Epithelial cell of proximal tubule (primary cell): ENCODE data around the gene RAE1. TPM values are rescaled to one million over a fixed set of nuclear protein-coding genes. Genes with fewer than 3 reads are reported as not detected.

ENCODE experiments used
- DNase-seq: peaks from one replicate; pipeline ENCODE4 v3.0.0-alpha.2; 2011; ENCODE audit warnings: low read depth
- H3K4me3 ChIP-seq: 2 replicates; pipeline ENCODE4 v1.5.1; 2011; ENCODE audit warnings: low read depth, mild to moderate bottlenecking, low read length
- total RNA-seq: library from RNA; depleted of rRNA; stranded (reverse); fragments of >200 nt; gene quantifications from 2 replicates; pipeline ENCODE4 v1.2.3, GENCODE V29; 2015
- TF ChIP-seq, protein P1 (sequence below): conservative IDR thresholded peaks from 2 replicates; pipeline ENCODE4 v1.5.1; 2012; ENCODE audit warnings: low read depth, mild to moderate bottlenecking, low read length

RAE1 gene
- total RNA-seq, 1 donor from 2014 or later, result 74.3 TPM

GRCh38 chr20:57352305-57352704 is 1.2 kb downstream of the RAE1 start:
- TF ChIP-seq, protein P1, sequence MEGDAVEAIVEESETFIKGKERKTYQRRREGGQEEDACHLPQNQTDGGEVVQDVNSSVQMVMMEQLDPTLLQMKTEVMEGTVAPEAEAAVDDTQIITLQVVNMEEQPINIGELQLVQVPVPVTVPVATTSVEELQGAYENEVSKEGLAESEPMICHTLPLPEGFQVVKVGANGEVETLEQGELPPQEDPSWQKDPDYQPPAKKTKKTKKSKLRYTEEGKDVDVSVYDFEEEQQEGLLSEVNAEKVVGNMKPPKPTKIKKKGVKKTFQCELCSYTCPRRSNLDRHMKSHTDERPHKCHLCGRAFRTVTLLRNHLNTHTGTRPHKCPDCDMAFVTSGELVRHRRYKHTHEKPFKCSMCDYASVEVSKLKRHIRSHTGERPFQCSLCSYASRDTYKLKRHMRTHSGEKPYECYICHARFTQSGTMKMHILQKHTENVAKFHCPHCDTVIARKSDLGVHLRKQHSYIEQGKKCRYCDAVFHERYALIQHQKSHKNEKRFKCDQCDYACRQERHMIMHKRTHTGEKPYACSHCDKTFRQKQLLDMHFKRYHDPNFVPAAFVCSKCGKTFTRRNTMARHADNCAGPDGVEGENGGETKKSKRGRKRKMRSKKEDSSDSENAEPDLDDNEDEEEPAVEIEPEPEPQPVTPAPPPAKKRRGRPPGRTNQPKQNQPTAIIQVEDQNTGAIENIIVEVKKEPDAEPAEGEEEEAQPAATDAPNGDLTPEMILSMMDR, result no peak
- no peak for DNase-seq
- peak overlapping the region; percentile 100 for H3K4me3 ChIP-seq

DNA sequence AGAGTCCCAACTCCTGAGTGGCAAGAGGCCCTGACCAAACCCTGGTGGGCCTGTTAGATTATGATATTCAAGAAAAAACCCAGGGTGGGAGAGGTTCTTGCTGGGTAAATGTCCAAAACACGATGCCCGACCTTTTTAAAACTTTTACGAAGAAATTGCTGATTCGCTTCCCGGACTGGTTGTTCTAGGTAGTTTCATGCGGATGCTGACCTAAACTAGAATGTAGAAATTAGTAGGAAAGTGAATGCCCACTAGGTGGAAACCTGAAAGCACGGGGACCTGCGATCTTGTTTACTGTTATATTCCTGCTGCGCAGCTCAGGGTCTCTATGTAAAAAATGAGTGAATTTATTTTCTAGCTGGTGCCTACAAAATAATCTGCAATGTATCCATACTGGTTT is 2.3 kb downstream of the RAE1 start:
- H3K4me3 ChIP-seq, result no peak overlapping the region
- TF ChIP-seq, protein P1, result no peak
- no peak for DNase-seq

- no peak overlapping the region for H3K4me3 ChIP-seq
- TF ChIP-seq, protein P1, result no peak
- peak; percentile 32 for DNase-seq
These were observed 10.5 kb downstream of the RAE1 start for GRCh38 chr20:57361517-57361916.

DNA sequence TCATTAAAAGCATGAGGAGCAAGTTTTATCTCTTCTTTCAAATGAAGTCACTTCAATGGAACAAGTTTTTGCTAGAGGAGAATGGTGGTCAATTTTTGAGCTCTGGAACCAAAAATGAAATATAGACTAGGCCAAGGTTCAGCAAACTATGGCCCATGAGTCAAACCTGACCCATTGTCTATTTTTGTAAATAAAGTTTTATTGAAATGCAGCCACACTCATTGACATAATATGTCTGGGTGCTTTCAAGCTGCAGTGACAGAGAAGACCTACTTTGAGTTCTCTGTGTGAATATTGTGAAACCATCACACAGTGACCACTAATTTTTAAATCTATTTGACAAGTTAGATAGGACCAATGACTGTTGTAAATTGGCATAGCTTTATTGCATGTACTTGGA is 13.4 kb downstream of the RAE1 start:
- no peak for DNase-seq
- TF ChIP-seq, protein P1, result no peak
- H3K4me3 ChIP-seq, result no peak overlapping the region

GRCh38 chr20:57369596-57369995 is 18.5 kb downstream of the RAE1 start:
- H3K4me3 ChIP-seq, result no peak overlapping the region
- TF ChIP-seq, protein P1, result no peak
- DNase-seq, result no peak

DNA sequence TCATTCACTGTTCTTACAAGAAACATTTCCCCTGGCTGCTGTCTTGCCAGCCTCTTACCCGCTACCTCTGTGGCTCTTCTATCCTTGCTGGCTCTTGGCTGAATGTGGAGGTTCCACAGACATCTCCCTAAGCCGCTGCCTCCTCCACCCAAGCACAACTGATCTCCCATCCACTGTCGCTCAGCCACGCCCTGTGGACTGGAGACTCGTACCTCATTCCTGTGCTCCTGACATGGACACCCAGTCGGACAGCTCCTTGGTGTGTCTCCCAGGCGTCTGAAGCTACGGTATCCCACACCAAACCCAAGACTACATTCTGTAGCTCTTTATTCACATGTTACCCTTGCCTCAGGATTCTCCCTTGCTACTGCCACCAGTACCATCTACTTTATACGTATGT is 19.3 kb downstream of the RAE1 start:
- H3K4me3 ChIP-seq, result no peak overlapping the region
- TF ChIP-seq, protein P1, result no peak
- no peak for DNase-seq

DNA sequence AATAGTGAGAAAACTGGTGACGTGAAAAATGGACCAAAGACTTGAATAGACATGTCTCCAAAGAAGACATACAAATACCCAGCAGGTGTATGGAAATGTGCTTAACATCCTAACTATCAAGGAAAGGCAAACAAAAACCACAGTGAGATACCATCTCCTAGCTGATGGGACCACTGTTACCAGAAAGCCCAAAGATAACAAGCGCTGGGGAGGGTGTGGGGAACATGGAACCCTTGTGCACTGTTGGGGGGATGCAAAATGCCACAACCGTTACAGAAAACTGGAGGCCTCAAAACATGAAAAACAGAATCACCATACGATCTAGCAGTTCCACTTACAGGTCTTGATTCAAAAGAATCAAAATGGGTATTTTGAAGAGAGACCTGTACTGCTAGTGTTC is 20.3 kb downstream of the RAE1 start:
- no peak for DNase-seq
- TF ChIP-seq, protein P1, result no peak
- H3K4me3 ChIP-seq, result no peak overlapping the region
